Esophagus squamous epithelium (tissue), 4 donors: ENCODE measurements around the gene RPA1.

Source experiments
- CTCF ChIP-seq, 6 experiments: fragments of 450-650 bp in 4 of 6; fragments of 200-600 bp in 2 of 6; sonication (generic) in 2 of 6; IDR thresholded peaks; one replicate each; pipeline ENCODE4 v1.5.1; 2016 to 2019; ENCODE audit warnings: antibody characterized with exemption in 6 of 6, mild to moderate bottlenecking in 4 of 6, moderate library complexity in 4 of 6
- POLR2A ChIP-seq, 4 donors: fragments of 450-650 bp; IDR thresholded peaks; one replicate each; pipeline ENCODE4 v1.6.1; 2017; ENCODE audit warnings: antibody characterized with exemption in 4 of 4, mild to moderate bottlenecking in 4 of 4, moderate library complexity in 3 of 4

GRCh38 chr17:1786708-1787107 lies 43.1 kb upstream of the RPA1 start:
- TF ChIP-seq CTCF (IDR thresholded peaks at IDR 0.05) (no peak), POLR2A (IDR thresholded peaks at IDR 0.05) (no peak)
